Adipose tissue (tissue), 3 donors: ENCODE measurements around the gene XPR1. TPM values are rescaled to one million over a fixed set of nuclear protein-coding genes. Genes with fewer than 3 reads are reported as not detected.

Experiments
- H3K27ac ChIP-seq: one replicate; pipeline ENCODE4 v1.5.1; 2013; ENCODE audit warnings: low read depth, low read length
- WGBS, 3 donors: extraction: QIAGEN DNeasy Blood & Tissue Kit; methylation state at CpG; one replicate each; pipeline ENCODE4 v1.1.7; 2013; 5-methylcytosine and 5-hydroxymethylcytosine counted together
- polyA plus RNA-seq, 3 donors: library from polyadenylated mRNA; stranded (reverse); fragments of 200-250 nt; gene quantifications; one replicate each; pipeline ENCODE4 v1.2.3, GENCODE V29; 2013
- donor health status: healthy with polysubstance abuse.
- donor health status: Bipolar disorder and iron deficiency.
- donor health status: healthy.

The XPR1 gene
- polyA plus RNA-seq, 3 donors = 3.6 to 5.4 (median 5.1) TPM

DNA sequence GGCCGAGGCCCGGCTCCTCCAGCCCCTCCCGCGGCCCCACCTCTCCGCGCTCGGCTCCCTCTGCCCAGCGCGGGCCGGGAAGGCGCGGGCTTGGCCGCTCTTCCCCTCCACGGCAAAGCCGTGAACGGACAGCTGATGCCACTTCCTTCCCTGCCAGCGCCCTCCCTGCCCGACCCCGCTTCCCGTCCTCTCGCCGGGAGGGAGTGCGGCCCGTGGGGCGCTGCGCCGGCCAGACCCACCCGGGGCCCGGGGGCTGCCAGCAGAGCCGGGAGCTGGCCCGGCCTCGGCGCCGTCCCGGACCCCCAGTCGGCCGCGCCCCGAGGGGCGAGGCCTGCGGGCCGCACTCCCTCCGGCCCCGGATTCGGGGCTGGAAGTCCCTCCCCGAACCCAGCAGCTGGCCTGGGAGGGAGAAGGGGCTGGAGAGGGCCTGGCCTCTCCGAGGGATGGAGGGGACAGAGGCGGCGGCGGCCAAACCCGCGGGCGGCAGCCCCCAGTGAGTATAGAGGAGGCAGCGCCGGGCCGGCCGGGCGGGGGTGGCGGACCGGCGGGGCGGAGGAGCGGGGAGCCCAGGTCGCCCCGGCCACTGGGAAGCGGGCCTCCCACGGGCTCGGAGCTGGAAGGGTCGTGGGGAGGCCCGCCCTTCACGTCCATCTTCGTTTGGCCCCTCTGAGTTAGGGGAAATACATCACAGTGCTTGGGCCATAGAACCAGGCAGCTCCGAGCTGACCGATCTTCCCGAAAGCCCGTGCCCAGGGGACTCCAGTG, 281.2 kb downstream of the XPR1 start, which contains the start of gene KIAA1614:
KIAA1614 (plus strand) TSS at position 97 of the 765 bp plus-strand sequence; CDS start at position 444, 347 bp downstream.
- 3 to 12% (median 4%) methylated on average over 56 to 76 of the region's 76 CpGs for WGBS, 3 donors
- peak within 1 kb of the TSS; percentile 65 for H3K27ac ChIP-seq

DNA sequence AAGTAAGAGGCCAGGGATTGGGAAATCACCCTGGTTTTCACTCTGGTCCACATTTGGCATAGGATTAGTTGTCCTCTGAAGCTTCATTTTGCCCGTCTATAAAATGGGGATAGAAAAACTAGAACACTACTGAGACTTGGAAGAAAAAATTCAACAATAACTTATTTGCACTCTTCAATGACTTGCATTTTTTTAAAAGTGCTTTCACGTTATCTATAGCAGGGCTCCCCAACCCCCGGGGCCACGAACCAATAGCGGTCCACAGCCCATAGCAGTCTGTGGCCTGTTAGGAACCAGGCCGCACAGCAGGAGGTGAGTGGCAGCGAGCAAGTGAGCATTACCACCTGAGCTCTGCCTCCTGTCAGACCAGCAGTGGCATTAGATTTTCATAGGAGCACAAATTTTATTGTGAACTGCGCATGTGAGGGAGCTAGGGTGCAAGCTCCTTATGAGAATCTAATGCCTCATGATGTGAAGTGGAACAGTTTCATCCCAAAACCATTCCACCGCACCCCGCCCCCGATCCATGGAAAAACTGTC, 283.7 kb downstream of the XPR1 start:
- WGBS, 3 donors = 92 to 93% (median 92%) methylated on average over 11 of the region's 11 CpGs
- no peak overlapping the region for H3K27ac ChIP-seq

DNA sequence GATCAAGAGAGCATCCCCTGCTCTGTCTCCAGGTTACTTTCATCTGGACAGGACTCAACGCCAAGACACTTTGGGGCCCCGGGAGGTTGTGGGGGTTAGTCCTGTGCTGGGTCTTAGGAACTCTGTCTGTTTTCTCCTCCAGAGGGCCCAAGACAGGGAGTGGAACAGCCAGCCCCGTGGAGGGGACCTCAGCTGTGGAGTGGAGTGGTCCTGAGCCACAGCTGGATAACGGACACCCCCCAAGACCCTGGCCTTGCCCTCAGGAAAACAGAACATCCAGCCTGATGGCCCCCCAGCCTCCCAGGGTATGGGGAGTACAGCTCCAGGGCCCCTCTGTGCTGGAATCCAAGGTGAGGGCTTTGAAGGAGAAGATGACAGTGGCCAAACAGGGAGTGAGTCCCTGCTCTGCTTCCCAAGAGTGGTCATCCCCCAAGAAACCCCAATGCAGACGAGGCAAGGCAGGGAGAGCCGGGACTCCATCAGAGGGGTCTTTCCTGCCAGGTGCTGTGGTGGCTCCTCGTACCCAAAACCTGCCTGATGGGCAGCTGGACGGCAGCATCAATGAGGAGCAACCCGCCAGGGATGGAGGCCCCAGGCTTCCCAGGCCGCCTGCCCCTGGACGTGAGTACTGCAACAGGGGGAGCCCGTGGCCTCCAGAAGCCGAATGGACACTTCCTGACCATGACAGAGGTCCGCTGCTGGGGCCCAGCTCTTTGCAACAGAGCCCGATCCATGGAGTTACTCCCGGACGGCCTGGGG, 284.4 kb downstream of the XPR1 start:
- H3K27ac ChIP-seq = no peak overlapping the region
- whole genome bisulfite sequencing, 3 donors = 87 to 92% (median 91%) methylated on average over 17 of the region's 17 CpGs

DNA sequence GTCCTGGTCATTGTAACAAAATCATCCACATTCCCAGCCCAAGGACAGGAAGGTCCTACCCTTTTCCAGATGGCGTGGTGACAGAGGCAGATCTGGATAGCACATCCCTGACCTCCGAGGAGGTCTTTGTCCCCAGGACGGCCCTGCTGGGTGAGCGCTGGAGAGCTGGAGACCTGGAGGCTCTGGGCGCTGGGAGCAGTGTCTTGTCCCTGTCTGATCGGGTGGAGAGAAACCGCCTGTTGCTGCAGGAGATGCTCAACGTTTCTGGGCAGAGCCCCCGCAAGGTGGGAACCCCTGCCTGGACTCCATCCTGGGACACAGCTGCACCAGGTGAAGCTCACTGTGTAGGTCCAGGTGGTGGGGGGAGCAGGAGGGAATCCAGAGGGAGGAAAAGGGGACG, 284.9 kb downstream of the XPR1 start:
- no peak overlapping the region for H3K27ac ChIP-seq
- 77 to 91% (median 90%) methylated on average over 10 of the region's 10 CpGs for WGBS, 3 donors

DNA sequence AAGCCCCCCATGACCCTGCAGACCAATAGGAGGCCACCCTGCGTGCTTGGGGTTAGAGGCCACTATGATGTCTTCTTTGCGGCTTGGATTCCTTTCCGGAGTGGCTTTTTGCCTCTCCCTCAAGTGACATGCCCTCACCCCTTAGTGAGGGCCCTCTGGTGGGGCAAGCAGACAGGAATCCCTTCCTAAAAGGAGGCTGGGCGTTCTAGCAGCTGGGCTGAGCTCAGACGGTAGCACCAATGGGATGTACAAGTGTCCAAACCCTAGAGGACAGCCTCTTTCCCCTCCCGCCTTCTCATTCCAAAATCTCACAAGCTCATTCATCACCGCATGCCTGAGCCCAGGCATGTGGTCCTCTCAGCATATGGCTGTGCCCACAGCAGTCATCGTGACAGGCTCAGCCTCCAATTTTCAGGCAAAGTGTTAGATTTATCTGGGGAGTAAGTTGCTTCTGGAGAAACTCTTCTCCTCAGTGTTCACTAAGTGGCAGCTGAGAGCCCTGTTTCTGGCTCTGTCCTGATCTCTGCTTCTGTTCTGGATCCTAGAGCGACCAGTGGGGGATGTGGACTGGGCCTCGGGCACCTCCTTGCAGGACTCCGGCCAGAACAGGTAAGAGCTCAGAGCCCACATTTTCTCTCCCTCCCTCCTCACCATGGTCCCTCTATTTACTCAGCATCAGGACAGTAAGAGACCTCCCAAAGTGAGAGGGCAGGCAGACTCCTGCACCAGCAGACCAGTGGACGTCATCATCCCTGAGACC, 285.7 kb downstream of the XPR1 start:
- WGBS, 3 donors = 69 to 87% (median 87%) methylated on average over 12 of the region's 12 CpGs
- no peak overlapping the region for H3K27ac ChIP-seq

DNA sequence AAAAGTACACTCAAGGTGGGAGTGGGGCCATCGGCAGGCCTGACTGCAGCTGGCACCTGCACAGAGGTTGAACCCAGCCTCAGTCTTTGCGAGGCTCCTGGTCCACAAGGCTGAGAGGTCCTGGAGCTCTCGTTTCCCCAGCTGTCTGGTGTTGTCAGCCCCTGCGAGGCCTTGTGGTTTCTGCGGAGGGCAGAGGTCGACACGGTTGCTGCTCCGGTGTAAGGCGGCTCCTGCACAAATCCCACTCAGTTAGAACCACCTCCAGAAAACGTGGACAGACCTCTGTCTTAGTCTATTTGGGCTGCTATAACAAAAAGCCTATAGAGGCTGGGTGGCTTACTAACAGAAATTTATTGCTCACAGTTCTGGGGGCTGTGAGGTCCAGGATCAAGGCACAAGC, 286.7 kb downstream of the XPR1 start:
- 79 to 90% (median 80%) methylated on average over 10 of the region's 10 CpGs for WGBS, 3 donors
- no peak overlapping the region for H3K27ac ChIP-seq

DNA sequence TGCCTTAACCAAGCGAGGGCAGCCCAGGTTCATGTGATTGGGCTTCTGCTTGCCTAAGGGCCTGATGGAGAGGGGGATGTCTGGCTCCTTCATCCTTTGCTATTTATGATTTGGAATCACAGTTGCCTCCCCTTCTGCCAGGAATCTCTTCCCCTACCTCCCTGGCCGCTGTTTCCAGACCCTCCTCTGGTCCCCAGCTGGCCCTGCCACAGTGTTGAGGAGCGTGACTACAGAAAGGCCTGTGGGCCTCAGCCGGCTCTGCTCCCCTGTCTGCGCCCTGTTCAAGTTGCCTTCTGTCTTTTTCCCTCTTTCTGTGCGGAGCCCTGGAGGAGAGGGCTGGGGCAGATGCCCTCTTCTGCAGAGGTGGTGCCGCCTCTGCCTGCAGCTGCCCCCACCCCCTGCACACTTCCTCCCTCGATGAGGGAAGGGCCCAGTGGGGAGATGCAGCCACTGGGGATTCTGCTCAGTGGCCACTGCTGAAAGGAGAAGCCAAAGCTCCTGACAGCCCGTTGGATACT, 287.4 kb downstream of the XPR1 start:
- WGBS, 3 donors = 84 to 91% (median 85%) methylated on average over 9 of the region's 9 CpGs
- no peak overlapping the region for H3K27ac ChIP-seq

DNA sequence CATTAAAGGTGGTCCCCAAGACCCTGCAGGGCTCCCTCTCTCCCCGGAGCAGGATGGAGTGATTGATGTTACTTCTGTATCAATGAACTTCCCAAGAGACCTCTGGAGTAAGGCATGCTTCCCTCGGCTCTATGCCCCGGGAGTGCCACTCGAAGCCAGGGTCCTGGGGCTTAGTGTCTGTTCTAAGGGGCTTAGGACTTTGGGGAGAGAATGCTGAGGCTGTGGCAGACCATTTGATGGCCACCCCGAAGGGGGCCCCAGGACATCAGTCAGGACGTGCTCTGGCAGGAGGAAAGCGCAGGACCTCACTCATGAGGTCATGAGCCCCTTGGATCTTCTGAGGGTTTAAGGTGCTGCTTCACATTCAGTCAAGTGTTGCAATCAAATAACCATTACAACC, 288.4 kb downstream of the XPR1 start:
- no peak overlapping the region for H3K27ac ChIP-seq
- WGBS, 3 donors = 83 to 91% (median 84%) methylated on average over 7 of the region's 7 CpGs

DNA sequence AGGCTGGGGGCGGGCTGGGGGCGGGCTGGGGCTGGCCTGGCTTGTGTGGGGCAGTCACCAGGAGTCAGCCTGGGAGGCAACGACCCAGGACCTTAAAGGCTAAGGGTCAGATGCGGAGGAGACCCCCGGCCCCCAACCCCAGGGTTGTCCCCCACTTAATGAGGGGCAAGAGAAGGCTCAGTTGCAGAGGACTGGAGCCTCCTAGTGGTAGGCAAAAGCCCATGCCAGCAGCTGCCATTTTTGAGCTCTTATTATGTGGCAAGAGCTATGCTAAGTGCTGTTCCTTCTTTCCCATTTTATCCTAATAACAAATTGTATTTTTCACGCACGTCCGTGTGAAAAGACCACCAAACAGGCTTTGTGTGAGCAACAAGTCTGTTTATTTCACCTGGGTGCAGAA, 288.9 kb downstream of the XPR1 start:
- 86 to 93% (median 92%) methylated on average over 8 of the region's 8 CpGs for WGBS, 3 donors
- H3K27ac ChIP-seq = no peak overlapping the region

DNA sequence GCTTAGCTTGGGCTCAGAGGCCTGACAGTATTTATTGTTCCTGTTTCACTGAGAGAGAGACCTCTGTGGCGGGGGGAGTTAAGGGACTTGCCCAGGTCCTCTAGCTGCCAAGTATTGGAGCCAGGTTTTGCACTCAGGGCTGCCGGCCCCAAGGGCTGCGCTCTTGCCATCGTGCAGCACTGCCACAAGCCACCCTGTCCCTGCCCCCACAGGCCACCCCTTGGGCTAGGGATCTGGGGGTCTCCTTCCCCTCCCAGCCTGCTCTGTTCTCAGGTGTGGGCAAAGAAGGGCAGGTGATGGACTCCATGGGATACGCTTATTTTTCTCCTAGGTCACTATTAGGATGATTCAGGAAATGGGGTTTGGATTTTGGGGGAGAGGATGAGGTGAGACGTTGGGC, 289.6 kb downstream of the XPR1 start:
- 88 to 92% (median 90%) methylated on average over 6 of the region's 6 CpGs for WGBS, 3 donors

DNA sequence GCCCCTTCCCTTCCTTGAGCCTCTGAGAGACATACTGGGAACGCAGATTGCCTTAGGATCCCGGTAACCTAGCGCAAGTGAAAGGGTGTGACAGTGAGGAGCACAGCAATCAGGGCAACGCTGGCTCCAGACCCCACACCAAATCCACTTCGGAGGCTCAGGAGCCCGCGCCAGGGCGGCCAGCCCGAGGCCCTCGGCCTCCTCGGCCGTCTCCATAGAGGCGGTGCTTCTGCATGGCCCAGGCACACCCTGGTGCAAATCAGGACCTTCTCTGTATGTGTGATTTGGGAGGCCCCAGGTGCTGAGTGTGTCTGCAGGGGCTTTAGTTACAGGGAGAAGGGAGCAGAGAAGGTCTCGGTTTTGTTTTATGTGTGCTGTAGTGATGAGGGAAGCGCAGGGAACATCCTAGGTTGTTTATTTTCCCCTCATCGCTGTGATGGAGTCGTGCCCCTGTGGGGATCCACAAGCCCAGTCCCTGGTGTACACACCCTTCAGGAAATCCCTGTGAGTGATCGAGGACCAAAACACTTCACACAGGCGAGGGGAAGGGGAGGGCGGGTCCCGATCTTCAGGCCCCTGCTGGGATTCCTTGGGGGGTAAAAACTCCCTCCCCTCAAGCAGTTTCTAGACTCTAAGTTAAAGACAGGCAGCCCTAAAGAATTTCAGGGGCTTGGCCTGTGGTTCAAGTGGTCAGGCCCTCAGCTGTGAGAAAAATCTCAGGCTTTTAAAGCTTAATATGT, 290.2 kb downstream of the XPR1 start:
- H3K27ac ChIP-seq = no peak overlapping the region
- 82 to 86% (median 84%) methylated on average over 21 of the region's 21 CpGs for WGBS, 3 donors

More for the DNA sequence above, 289.6 kb downstream of the XPR1 start:
- no peak overlapping the region for H3K27ac ChIP-seq

DNA sequence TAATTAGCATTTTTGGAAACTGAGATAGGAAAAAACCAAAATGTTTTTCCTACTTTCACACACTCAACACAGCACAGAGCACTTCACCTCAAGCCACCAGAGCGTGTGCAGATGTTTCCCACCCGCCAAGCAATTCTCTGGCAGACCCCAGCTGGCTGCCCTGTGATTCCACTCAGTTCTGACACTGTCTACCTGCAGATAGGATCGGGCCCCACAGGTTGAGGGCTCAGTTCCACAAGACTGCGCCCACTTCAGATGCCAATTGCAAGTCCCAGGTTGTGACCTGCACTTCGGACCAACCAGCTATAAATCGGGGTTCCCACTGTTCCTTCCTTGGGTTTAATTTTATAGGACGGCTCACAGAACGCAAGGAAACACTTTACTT, 290.8 kb downstream of the XPR1 start:
- WGBS, 3 donors = 87 to 94% (median 94%) methylated on average over 8 of the region's 8 CpGs
- H3K27ac ChIP-seq = no peak overlapping the region

DNA sequence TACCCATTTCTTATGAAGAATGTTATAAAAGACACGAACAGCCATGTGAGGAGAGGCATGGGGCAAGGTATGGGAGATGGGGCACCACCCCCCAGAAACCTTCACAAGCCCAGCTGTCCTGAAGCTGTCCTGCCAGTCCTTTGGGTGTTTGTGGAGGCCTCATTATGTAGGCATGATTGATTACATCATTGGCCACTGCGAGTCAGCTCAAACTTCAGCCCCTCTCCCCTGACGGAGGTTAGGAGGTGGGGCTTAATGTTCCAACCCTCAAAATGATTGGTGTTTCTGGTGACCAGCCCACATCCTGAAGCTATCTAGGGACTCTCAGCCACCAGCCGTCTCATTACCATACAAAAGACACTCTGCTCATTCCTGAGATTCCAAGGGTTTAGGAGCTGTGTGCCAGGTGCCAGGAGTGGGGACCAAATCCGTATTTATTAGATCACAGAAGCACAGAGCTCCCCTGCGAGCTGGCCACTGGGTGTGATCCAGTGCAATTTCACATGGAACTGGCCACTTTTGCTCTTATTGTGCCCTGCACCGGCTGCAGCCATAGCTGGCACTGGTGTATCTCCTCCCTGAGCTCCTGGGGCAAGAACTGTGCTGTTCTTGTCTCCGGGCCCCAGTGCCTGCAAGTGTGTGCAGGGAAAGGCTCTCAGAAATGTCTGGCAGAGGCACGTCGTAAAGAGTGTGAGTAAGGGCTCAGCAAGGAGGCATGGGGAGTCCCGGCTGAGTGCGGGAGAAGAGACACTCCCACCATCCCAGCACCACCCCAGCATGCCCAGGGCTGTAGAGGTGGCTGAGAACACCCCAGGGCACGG, 291.4 kb downstream of the XPR1 start:
- 62 to 69% (median 65%) methylated on average over 13 of the region's 13 CpGs for WGBS, 3 donors
- no peak overlapping the region for H3K27ac ChIP-seq

DNA sequence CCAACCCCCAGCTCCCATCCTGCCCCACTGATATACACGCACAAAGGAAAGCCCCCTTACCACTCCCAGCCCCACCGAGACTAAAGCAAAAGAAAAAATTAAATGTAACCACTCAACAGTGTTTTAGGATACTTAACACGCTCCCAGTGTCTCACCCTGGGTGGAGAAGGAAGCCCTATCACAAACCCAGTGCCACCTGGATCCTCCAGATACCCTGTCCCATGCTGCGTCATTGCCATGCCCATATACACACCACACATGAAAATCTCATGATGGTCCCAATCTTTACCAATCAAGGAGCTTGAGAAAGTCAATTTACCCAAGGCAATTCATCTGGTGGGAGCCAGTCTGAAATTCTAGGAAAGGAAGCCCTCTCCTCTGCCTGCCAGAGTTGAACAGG, 292.1 kb downstream of the XPR1 start:
- whole genome bisulfite sequencing, 3 donors = 79 to 91% (median 81%) methylated on average over 4 of the region's 4 CpGs
- no peak overlapping the region for H3K27ac ChIP-seq

DNA sequence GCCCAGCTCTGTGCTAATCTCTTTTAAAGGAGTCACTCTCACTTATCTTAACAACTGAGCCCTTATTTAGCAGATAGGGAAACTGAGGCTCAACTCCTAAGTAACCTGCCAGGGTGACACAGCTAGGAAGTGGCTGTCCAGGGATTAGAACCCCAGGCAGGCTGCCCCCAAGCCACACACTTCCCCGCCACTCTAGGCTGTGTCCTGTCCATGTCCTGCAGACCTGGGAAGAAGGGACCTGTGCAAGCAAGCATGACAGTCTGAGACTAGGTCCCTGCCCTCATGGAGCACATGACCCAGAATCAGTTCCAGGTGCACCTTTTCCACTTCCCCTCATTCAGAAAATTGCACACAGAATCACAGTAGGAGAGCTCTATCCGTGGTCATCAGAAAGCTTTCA, 293.1 kb downstream of the XPR1 start:
- 76 to 82% (median 81%) methylated on average over 2 of the region's 2 CpGs for WGBS, 3 donors
- H3K27ac ChIP-seq = no peak overlapping the region

DNA sequence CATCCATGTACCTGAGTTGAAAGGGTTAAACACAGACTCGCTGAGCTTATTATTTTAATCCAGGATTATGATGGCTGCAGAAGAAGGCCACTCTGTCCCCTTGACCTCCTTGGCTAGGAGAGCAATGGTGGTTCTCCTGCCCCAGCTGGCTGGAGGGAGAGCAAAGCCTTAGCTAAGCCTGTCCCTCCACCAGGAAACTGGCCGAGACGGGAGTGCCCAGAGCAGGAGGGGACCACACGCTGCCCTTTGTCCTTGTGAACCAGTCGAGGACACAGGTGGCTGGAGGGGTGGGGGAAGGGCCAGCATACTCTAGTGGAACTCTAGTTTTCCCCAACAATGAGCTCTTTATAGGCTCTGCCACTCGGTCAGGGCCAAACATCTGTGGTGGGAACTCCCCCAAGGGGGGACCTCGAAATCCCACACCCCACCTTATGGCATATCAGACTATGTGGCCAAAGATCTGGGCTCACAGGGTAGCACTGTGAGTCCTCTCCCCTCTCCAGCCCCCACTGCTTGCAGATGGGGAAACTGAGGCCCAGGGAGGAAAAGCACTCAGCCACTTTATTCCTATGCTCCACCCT, 293.7 kb downstream of the XPR1 start:
- no peak overlapping the region for H3K27ac ChIP-seq
- WGBS, 3 donors = 26 to 60% (median 51%) methylated on average over 7 of the region's 7 CpGs
